Activated CD4-positive, alpha-beta T cell treated with anti-CD3 and anti-CD28 coated beads for 48 hours (primary cell): Measurements from ENCODE around the gene C4orf50.
"Not testable (repeated sequence)": the region's sequence is repeated elsewhere in the genome, so short reads cannot be mapped to it uniquely, and the experiment has no call there.

Experiments
- DNase-seq: peaks from one replicate; pipeline ENCODE4 v3.0.0-alpha.2; 2020

The C4orf50 gene

DNA sequence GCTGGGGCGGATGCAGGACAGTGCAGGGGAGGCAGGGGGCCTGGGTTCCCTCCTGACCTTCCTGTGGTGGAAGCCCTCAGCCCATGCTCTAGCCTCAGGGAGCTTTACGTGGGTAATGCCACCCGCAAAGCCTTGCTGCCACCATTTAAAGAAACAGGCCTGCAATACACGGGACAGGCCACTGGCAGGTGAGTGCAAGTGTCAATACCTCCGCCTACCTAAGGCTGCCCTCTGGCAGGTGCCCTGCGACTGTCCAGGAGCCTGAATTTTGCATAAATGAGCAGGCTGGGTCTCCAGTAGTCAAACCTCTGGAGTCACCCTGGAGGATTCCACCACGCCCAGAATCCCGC, 131.2 kb downstream of the C4orf50 start:
- DNase-seq: no peak

DNA sequence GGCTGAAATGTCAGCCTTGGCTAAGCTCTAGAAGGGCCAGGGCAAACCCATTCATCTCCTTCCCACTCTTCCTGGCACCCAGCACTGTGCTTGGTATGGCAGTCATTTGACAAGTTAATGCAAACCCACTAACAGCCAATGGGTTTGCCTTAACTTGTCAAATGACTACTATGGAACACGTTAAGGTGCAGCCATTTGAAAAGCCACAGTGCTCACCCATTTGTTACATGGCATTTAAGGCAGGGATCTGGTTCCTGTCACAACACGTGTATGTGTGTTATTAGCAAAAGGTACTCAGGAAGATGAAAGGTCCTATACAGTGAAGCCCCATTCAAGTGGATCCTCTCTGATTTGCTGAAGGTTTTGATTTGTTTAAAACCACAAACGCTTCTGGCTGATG, 132.5 kb downstream of the C4orf50 start:
- DNase-seq: no peak

DNA sequence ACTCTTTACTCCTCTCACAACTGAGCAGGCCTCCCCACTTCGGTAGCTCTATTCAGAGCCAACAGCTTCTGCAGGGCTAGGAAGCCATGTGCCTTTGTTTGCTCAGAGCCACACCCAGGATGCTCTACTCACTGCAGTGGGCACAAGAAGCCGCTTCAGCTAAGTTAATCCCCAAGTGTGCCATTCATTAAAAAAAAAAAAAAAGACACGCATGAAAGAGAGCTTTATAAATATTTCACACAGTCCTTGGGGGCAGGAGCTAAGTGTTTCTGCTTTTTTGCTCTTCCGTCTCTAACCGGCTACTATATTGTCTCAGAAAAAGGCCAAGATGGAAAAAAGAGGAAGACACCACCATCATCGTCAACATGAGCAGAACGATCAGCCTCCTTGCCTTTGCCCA, 133.4 kb downstream of the C4orf50 start:
- DNase-seq: no peak

DNA sequence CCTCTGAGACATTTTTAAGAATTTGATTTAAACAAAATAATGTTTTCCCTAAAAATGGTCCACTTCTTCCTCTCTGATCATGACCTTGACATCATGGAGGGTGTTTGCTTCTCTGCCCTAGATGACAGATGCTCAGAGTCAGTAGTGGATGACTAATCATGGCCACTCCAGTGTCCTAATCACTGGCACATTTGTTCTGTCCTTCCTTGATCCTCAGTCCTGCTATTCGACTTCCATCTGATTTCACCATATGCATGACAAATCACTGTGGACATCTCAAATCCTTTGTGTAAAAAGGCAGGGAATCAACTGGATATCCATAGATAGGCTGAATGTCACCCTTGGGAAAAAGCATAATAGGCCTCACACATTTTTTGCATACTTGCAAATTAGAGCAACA, 134.3 kb downstream of the C4orf50 start:
- no peak for DNase-seq

DNA sequence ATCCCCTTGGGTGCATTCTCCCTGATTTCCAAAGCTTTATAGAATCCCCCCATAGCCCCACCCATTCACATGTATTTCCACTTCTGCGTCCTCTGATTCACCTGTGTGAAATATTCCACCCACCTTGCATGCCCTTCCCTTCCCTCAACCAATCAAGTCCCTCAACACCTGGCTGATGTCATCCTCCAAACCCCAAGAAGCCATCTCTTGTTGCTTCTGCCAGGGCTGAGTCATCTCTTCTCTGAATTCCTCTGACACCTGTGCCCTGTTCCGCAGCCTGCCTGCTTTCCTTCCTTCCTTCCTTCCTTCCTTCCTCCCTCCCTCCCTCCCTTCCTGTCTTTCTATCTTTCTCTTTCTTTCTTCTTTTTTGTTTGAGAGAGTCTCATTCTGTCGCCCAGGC, 135.3 kb downstream of the C4orf50 start:
- no peak for DNase-seq

DNA sequence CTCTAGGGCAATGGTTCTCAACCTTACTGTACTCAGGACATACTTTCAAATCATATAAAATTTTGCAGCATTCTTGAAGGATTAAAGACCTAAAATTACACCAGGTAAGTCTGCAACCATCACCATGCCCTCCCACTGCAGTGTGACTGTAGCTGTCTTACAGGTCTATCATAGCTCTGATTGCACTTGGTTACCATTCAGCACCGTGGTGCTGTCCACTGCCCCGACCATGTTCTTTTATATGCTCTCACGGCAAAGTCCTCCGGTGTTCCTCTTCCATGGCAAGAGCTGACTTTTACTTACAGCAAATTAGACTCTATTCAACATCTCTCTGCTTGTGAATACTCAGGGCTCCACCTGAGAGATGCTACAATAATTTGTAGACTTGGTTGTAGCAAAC, 136.9 kb downstream of the C4orf50 start:
- DNase-seq: no peak

DNA sequence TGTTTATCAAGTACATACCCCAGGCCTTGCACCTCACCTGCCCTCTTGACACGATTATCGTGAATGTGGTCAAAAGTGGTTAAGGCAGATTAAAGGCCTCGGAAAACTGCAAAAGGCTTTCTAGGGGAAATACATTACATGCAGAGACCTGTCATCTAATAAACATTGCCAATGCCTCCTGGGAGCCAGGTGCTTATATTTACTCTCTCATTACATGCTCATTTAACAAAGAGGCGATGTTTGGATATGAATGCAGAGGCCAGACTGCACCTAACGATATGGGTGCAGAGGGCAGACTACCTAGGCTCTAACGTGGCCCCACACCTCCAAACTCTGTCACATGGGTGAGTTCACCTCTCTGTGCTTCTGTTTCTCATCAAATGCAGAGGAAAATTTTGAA, 139.9 kb downstream of the C4orf50 start:
- DNase-seq: no peak

DNA sequence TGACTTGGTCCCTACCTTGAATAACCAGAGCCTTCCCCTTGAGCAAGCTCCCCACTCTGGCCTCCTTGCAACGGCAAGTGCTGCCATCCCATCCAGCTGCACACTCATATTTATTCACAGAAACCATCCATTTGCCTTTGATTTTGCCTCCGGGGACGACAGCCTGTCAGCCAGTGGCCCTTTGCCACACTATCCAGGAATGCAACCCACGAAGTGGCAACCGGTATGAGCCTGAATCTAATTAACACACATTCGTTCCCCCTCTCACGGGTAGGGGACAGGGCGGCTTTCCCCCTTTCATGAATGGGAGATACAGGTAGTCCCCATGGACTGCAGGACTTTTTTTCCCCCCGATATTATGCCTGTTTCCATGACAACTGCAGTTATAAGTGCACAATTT, 140.8 kb downstream of the C4orf50 start:
- DNase-seq: no peak

DNA sequence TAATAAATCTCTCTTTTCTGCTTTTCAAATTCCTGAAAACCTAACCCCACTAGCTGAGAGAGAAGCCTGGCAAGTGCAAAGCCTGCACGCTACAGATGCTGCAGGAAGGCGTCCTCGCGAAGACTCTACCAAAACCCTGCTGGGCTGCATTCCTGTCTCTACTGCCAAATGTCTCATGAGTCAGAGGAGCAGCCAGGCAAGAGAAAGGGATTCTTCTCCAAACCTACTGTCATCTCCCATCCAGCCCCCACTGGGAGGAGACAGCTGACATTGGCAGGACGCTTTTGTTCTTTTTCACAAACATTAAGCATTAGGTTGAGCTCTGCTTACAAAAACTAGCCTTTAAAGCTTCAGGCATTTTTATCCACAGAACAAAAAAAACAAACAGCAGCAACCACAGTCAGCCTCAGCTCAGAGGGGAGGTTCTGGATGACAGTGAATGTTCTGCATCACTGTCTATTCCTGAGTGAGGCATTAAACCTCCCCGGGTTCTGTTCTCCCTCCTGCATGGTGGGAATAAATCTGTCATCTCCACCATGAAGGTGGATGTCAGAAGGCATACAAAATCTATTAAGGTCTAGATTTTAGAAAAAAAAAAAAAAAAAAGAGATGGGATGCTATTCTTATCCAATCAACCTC, 143.3 kb downstream of the C4orf50 start:
- DNase-seq: no peak

DNA sequence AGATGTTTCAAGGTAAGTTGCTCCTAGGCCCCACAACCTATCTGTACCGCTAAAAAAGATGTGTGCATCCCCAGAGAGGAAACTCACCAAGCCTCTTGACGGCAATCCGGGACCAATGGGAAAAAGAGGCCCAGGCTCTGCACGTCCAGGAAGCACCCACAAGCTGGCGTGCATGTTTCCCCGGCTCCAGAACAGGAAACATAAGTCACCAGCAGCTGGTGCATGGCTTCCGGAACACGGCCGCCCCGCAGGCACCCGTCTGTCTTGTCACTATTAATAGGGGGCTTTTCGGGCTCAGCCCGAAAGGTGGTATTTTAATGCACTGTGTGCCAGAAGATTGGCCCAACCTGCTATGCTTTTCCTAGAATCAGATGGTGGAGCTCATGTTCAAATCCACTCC, 147.5 kb downstream of the C4orf50 start:
- no peak for DNase-seq

DNA sequence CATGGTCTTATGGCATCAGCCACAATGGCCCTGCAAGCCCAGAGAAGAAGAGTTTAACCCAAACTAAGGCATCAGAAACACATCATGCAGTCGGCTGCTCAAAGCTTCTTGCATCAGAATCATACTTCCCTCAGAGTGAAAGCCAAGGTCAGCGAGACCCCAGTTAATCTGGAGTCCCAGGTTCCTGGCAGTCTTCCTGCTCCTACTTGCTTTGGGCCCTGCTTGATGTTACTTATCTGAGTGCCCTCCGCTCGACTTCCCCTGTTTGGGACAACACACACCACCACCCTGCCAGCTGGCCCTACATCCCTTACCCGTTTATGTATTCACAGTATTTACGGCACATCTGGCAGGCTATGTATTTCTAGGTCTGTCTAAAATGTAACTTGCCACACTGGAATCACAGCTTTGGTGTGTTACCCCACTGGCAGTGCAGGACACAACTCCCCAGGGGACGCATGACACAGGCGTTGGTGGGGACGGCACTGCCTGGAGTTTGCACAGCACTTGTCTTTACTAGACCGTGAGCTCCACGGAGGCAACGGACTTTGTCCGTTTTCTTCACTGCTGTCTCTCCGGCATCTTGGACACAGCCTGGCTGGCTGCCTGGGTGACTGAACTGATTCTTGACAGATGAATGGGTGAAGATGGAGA, 148.1 kb downstream of the C4orf50 start:
- no peak for DNase-seq

DNA sequence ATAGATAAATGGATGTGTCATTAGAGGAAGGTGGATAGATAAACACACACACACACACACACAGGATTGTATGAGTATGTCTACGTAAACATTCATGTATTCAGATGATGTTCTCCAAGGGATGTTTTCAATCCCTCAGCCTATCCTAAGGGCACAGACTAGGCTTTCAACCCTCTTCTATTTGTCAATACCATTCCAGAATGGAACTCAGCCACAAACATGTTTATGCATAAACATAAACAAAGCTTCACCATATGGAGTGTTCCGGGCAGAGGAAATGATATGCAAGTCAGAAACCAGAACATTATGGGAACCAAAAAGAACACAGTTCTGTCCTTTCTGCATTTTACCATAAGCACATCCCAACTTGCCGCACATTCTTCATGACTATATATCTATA, 150.4 kb downstream of the C4orf50 start:
- DNase-seq: no peak

DNA sequence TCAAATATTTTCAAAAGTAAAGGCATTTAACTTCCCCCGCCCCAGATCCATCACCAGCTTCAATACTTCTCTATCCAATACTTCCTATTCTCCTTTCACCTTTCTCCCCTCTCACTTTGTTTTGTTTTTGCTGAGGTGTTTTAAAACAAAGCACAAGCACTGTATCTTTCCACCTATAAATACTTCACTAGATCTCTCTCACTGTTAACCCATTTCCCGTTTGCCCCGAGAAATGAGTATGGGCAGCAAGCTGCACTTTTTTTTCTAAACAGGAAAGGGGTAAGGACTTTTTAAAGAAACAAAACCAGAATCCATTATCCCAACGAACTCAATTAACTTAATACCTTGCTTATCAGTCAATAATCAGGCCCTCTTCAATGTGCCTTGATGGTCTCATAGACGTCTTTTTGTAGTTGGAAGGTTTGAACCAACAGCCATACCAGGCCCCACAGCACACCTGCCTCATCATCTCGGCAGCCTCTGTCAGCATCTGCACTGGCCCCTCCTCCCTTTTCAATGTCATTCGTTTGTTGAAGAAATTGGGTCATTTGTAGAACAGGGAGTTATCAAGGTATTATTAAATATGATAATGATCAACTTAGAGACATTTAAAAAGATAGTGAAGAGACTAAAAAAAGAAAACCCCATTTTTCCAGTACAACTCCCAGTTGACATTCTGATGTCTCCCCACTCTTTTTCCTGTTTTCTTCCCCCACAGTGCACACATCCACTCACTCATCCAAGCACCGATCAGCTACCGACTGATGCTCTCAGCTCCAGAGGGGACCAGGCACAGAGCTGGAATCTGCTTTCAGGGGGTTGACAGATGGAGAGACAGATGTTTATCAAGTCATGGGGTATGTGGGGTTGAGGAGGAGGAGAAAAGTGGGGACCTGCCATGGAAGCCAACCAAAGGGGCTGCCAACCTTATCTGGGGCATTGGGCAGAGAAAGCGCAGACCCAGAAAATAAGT, 151.1 kb downstream of the C4orf50 start:
- DNase-seq: no peak

DNA sequence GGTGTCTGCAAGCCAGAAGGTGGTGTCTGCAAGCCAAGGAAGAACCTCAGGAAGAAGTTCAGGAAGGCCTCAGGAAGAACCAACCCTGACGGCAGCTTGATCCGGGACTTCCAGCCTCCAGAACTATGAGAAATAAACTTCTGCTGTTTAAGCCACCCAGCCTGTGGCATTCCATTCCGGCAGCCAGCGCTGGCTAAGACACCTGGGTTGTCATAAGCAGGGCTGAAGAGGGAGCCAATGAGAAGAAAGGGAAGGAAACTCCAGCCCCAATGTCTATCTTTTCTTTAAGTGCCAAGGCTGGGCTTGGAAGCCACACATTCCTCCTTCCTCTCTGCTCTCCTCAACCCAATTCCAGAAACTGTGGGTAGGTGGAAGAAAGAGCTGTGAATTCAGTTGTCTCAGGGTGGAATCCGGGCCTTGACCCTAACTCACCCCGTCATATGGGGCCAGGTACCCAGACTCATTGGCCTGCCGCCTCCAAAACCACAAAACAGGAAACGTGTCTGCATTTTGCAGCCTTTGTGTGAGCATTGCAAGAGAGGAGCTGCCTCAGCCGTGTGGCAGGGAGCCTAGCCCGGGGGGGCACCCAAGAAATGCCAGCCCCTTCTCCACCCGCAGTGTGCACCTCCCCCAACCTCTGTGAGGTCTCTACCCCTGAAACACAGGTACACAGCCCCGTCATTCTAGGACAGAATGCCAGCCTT, 152.2 kb downstream of the C4orf50 start:
- no peak for DNase-seq

DNA sequence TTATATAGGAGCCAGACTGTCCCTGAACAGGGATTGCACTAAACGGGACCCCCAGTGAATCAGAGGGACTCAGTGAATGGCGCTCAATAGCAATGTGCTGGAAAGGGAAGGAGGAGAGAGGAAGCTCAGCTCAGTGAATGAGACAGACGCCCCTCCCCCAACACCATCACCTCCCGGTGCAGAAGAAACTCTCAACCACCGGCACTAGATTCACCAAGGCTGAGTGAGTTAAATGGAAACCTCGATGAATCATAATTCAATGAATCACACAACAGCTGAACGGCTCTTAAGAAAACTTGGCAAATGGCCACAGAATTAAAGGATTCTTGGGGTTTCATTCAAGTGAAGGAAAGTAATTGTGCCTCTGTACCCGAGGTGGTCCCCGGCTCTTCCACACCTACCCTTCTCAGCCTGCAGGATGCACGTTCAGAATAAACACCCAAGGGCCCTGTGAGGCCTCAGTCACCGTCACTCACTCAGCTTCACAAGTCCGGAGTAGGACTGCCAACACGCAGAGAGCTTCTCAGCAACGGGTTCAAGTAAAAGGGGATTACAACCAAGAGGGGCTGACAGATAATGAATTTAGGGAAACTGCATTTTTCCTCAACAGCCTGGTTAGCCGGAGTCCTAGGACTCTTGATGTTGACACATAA, 154.6 kb downstream of the C4orf50 start:
- DNase-seq: peak; percentile 78

DNA sequence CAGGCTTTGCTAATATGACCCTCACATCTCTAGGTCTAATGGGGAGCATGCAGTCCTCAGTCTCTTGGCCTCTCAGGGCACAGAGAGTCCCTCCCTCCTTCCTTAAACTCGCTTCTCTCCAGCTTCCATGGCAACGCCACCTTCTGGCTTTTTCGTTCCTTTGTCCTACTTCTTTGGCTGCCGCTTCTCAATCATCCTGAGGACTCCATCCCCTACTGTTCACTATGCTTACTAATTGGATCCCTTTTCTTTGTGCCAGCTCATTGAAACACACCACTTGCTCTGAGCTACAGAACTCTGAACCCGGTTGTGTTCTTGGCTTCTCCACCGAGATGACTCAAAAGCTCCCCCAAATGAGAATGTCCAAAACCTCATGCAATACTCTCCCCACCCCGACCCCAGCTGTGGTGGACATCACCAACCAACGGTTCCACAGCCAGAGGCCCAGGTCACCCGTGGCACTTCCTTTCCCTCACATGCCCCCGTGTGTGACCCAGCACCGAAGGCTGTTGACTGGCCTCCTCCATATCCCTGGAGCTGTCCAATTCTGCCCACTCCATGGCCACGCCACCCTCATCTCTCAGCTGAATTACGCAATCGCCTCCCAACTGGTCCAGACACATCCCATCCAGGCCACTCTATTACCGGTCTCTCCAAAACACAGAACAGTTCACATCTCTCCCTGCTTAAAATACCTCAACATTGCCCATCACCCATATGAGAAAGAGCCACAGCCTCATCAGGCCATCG, 160.0 kb downstream of the C4orf50 start:
- no peak for DNase-seq

DNA sequence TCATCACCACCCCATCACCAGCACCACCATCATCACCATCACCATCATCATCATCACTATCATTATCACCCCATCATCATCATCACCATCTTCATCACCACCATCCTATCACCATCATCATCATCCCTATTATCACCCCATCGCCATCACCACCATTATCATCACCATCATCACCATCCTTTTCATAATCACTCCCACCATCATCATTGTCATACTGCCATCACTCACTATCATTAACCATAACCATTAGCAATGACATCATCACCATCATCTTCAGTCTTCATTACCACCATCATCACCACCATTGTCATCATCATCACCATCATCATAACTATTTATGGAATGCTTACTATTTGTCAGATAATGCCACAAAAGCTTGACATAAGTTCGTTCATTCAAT, 161.0 kb downstream of the C4orf50 start:
- no peak for DNase-seq

DNA sequence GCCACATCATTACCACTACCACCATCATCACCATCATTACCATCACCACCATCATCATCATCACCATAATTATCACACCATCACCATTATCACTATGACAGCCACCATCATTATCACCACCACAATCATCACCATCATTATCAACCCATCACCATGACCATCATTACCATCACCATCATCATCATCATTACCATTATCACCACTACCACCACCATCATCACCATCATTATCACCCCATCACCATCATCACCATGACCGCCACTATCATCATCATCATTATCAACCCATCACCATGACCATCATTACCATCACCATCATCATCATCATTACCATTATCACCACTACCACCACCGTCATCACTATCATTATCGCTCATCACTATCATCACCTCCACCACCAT, 161.9 kb downstream of the C4orf50 start:
- DNase-seq: not testable (repeated sequence)

DNA sequence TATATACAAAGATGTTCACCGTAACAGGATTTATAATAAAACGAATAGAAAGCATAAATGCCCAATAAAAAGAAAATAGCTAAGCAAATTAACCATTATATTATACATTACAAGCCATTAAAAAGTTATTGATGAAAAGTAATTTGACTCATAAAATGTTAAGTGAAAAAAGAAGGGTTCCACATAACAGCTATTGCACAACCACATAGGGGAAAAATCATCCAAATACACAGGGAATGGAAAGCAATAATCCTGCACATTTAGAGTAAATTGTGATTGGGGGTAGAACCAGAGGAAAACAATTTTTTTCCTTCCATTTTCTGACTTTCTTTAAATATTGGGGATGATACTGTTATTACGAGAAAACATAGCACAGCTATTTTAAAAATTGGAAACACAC, 163.3 kb downstream of the C4orf50 start:
- DNase-seq: no peak

DNA sequence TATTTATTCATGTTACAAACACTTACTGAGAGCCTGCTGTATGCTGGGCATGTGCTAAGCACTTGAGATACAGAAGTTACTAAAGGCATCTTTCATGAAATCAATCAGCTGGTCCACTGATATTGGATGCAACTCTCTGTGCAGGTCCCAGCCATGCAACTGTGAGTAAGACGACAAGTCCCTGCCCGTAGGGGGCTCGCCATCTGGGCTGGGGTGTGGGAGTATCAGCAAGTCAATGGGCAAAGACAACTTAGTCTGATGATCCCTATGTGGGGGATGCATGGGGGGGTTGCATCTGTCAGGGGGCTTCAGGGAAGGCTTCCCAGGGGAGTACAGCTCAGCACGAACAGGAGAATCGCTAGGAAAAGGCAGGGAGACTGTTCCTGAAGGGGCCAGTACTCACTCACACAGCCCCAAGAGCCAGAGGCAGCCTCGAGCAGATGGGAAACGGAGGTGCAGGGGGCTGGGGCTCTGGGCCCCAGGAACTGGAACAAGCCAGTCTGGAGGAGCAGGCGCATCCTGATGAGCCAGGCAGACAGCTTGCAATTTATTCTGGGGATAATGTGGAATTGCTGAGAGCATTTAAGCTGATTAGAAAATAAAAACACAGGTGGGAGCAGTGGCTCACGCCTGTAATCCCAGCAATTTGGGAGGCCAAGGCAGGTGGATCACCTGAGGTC, 165.6 kb downstream of the C4orf50 start:
- no peak for DNase-seq

DNA sequence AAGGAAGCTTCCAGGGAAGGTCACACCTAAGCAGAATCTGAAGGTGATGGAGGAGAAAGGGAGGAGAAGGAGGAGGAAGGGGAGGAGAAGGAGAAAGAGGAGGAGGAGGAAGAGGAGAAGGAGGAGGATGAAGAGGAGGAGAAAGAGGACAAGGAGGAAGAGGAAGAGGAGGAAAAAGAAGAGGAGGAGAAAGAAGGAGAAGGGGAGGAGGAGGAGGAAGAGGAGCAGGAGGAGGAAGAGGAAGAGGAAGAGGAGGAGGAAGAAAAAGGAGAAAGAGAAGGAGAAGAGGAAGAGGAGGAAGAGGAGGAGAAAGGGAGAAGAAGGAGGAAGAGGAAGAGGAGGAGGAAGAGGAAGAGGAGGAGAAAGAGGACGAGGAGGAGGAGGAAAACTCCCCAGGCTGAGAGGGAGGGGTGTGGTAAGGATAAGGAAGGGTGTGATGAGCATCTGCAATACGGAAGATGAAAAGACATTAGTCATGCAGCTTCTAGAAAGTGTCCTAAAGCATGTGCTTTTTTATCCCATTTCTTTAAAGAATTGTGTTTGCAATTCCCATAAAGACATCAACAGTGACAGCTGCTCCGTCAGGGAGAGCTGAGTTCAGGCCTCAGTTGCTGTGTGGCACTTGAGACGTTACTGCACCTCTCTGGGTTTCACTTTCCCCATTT, 166.5 kb downstream of the C4orf50 start:
- no peak for DNase-seq
